A549 (cell line): Measurements from ENCODE around the gene MISFA.

ENCODE experiments used
- CEBPB ChIP-seq, 2 experiments: fragments of >200 bp in 1 of 2; sonication (Bioruptor Twin) in 1 of 2; formaldehyde crosslinking in 1 of 2; IDR thresholded peaks; 2 replicates each; pipeline ENCODE4 v1.6.1; 2012 to 2016
- CTCF ChIP-seq: fragments of >200 bp; sonication (Bioruptor Twin); formaldehyde crosslinking; IDR thresholded peaks from 3 replicates; pipeline ENCODE4 v1.5.1; 2016

- TF ChIP-seq CTCF = no peak
- no peak for TF ChIP-seq CEBPB (IDR thresholded peaks at IDR 0.05)
Measured at GRCh38 chr11:18632841-18633240, 33.3 kb downstream of the MISFA start.
